ENCODE results near the gene HDAC7.
A peak's percentile ranks its signal among the peaks of the same experiment; 100 is the strongest.

HDAC7 gene

GRCh38 chr12:47766502-47767215, 53.0 kb downstream of the HDAC7 start:
- H3K4me3 ChIP-seq (ENCODE audit: control insufficient read depth in 1 of 7, extremely low read depth in 1 of 7, insufficient read depth in 4 of 7, low read depth in 2 of 7, low read length in 6 of 7): no peak overlapping the region
- peaks cover 0 to 4% (median 0%) of the 10 kb centered on the region in 4 experiments for H3K36me3 ChIP-seq (ENCODE audit: control insufficient read depth in 4 of 4, insufficient read depth in 4 of 4, low read length in 3 of 4)
- H3K9me3 ChIP-seq (ENCODE audit: control extremely low read depth in 1 of 5, control insufficient read depth in 4 of 5, insufficient read depth in 2 of 5, low read depth in 1 of 5, low read length in 4 of 5): no peaks in the 10 kb centered on the region
- POLR2A ChIA-PET: interaction anchor here (0.6 to 1.5 kb wide), 3 partner anchors 8 to 73 kb away, joined by 3 to 5 read pairs (median 5); partner anchors contain the start of gene RAPGEF3
- whole genome bisulfite sequencing (ENCODE audit: insufficient coverage): 50% methylated on average over 2 of the region's 5 CpGs
- CTCF ChIA-PET: interaction anchor here (0.7 to 29.0 kb wide), 13 partner anchors 12 to 115 kb away, joined by 3 to 1109 read pairs (median 6); partner anchors contain the start of genes ENDOU, RAPGEF3 and RPAP3
- H3K27ac ChIP-seq (ENCODE audit: insufficient read depth in 1 of 2, low read depth in 1 of 2, low read length in 2 of 2, poor library complexity in 1 of 2, severe bottlenecking in 2 of 2): no peak overlapping the region
- no peaks in the 10 kb centered on the region for H3K27me3 ChIP-seq (replicated peaks in 2 of 5; ENCODE audit: control insufficient read depth in 4 of 5, insufficient read depth in 5 of 5, low read length in 4 of 5)
- DNase-seq: peak; percentile 38 to 82 (median 80)
- peaks cover 4 to 44% (median 25%) of the 10 kb centered on the region in 4 experiments for H3K4me1 ChIP-seq (ENCODE audit: control extremely low read depth in 1 of 4, control insufficient read depth in 4 of 4, insufficient read depth in 4 of 4, low read length in 3 of 4)

GRCh38 chr12:47763481-47764346, 56.0 kb downstream of the HDAC7 start:
- no peaks in the 10 kb centered on the region for H3K27me3 ChIP-seq (replicated peaks in 2 of 5; ENCODE audit: control insufficient read depth in 4 of 5, insufficient read depth in 5 of 5, low read length in 4 of 5)
- H3K4me3 ChIP-seq (ENCODE audit: control insufficient read depth in 1 of 7, extremely low read depth in 1 of 7, insufficient read depth in 4 of 7, low read depth in 2 of 7, low read length in 6 of 7): no peak overlapping the region
- no peaks in the 10 kb centered on the region for H3K9me3 ChIP-seq (ENCODE audit: control extremely low read depth in 1 of 5, control insufficient read depth in 4 of 5, insufficient read depth in 2 of 5, low read depth in 1 of 5, low read length in 4 of 5)
- CTCF ChIA-PET: interaction anchor here (1.2 to 35.4 kb wide), 6 partner anchors 15 to 76 kb away, joined by 3 to 1109 read pairs (median 58); partner anchors contain the start of gene SLC48A1
- H3K36me3 ChIP-seq (ENCODE audit: control insufficient read depth in 4 of 4, insufficient read depth in 4 of 4, low read length in 3 of 4): peaks cover 0 to 4% (median 0%) of the 10 kb centered on the region in 4 experiments
- no peak overlapping the region for H3K27ac ChIP-seq (ENCODE audit: insufficient read depth in 1 of 2, low read depth in 1 of 2, low read length in 2 of 2, poor library complexity in 1 of 2, severe bottlenecking in 2 of 2)
- WGBS (ENCODE audit: insufficient coverage): 75% methylated on average over 7 of the region's 8 CpGs
- POLR2A ChIA-PET: no interaction called here
- H3K4me1 ChIP-seq (ENCODE audit: control extremely low read depth in 1 of 4, control insufficient read depth in 4 of 4, insufficient read depth in 4 of 4, low read length in 3 of 4): peaks cover 4 to 47% (median 36%) of the 10 kb centered on the region in 4 experiments
- peak in 2 of 3 donors; percentile 34 to 48 for DNase-seq

- peaks cover 0 to 4% (median 0%) of the 10 kb centered on the region in 4 experiments for H3K36me3 ChIP-seq (ENCODE audit: control insufficient read depth in 4 of 4, insufficient read depth in 4 of 4, low read length in 3 of 4)
- H3K27me3 ChIP-seq (replicated peaks in 2 of 5; ENCODE audit: control insufficient read depth in 4 of 5, insufficient read depth in 5 of 5, low read length in 4 of 5): no peaks in the 10 kb centered on the region
- ChIA-PET POLR2A (no interaction called here), CTCF (interaction anchor here (0.8 to 35.4 kb wide), 8 partner anchors 16 to 76 kb away, joined by 3 to 1109 read pairs (median 6); partner anchors contain the start of gene SLC48A1)
- H3K27ac ChIP-seq (ENCODE audit: insufficient read depth in 1 of 2, low read depth in 1 of 2, low read length in 2 of 2, poor library complexity in 1 of 2, severe bottlenecking in 2 of 2): no peak overlapping the region
- H3K4me3 ChIP-seq (ENCODE audit: control insufficient read depth in 1 of 7, extremely low read depth in 1 of 7, insufficient read depth in 4 of 7, low read depth in 2 of 7, low read length in 6 of 7): no peak overlapping the region
- H3K9me3 ChIP-seq (ENCODE audit: control extremely low read depth in 1 of 5, control insufficient read depth in 4 of 5, insufficient read depth in 2 of 5, low read depth in 1 of 5, low read length in 4 of 5): no peaks in the 10 kb centered on the region
- no peak for DNase-seq
- WGBS (ENCODE audit: insufficient coverage): 100% methylated on average over 2 of the region's 3 CpGs
- peaks cover 4 to 54% (median 43%) of the 10 kb centered on the region in 4 experiments for H3K4me1 ChIP-seq (ENCODE audit: control extremely low read depth in 1 of 4, control insufficient read depth in 4 of 4, insufficient read depth in 4 of 4, low read length in 3 of 4)
These were observed 56.7 kb downstream of the HDAC7 start for GRCh38 chr12:47762850-47763465.

- peaks cover 0 to 9% (median 0%) of the 10 kb centered on the region in 4 experiments for H3K36me3 ChIP-seq (ENCODE audit: control insufficient read depth in 4 of 4, insufficient read depth in 4 of 4, low read length in 3 of 4)
- ChIA-PET POLR2A (interaction anchor here (1.1 to 1.8 kb wide), 5 partner anchors 7 to 18 kb away, joined by 3 to 6 read pairs (median 5); partner anchors contain the start of gene SLC48A1), CTCF (interaction anchor here (0.8 to 35.4 kb wide), 12 partner anchors 15 to 107 kb away, joined by 3 to 1109 read pairs (median 6); partner anchors contain the start of genes RPAP3 and SLC48A1)
- peak within 1 kb of the TSS; percentile 50 to 84 for H3K27ac ChIP-seq (ENCODE audit: insufficient read depth in 1 of 2, low read depth in 1 of 2, low read length in 2 of 2, poor library complexity in 1 of 2, severe bottlenecking in 2 of 2)
- H3K27me3 ChIP-seq (replicated peaks in 2 of 5; ENCODE audit: control insufficient read depth in 4 of 5, insufficient read depth in 5 of 5, low read length in 4 of 5): no peaks in the 10 kb centered on the region
- H3K9me3 ChIP-seq (ENCODE audit: control extremely low read depth in 1 of 5, control insufficient read depth in 4 of 5, insufficient read depth in 2 of 5, low read depth in 1 of 5, low read length in 4 of 5): no peaks in the 10 kb centered on the region
- peak; percentile 79 to 84 (median 82) for DNase-seq
- WGBS (ENCODE audit: insufficient coverage): under 1% methylated on average over 38 of the region's 57 CpGs
- peak within 1 kb of the TSS; percentile 25 to 90 (median 69) for H3K4me3 ChIP-seq (ENCODE audit: control insufficient read depth in 1 of 7, extremely low read depth in 1 of 7, insufficient read depth in 4 of 7, low read depth in 2 of 7, low read length in 6 of 7)
- peaks cover 0 to 53% (median 36%) of the 10 kb centered on the region in 4 experiments for H3K4me1 ChIP-seq (ENCODE audit: control extremely low read depth in 1 of 4, control insufficient read depth in 4 of 4, insufficient read depth in 4 of 4, low read length in 3 of 4)
These were observed 60.6 kb downstream of the HDAC7 start, which contains the start of gene RAPGEF3 for GRCh38 chr12:47758834-47759690. TSS of gene RAPGEF3 (minus strand) at chr12:47758880. CDS start at chr12:47758556, 324 bp downstream.

GRCh38 chr12:47758584-47758833, 61.2 kb downstream of the HDAC7 start:
- CTCF ChIA-PET: interaction anchor here (0.8 to 35.4 kb wide), 13 partner anchors 14 to 107 kb away, joined by 3 to 1109 read pairs (median 6); partner anchors contain the start of gene SLC48A1
- Histone ChIP-seq H3K27me3 (replicated peaks in 2 of 5; ENCODE audit: control insufficient read depth in 4 of 5, insufficient read depth in 5 of 5, low read length in 4 of 5) (no peaks in the 10 kb centered on the region), H3K36me3 (ENCODE audit: control insufficient read depth in 4 of 4, insufficient read depth in 4 of 4, low read length in 3 of 4) (peaks cover 0 to 9% (median 0%) of the 10 kb centered on the region in 4 experiments), H3K9me3 (ENCODE audit: control extremely low read depth in 1 of 5, control insufficient read depth in 4 of 5, insufficient read depth in 2 of 5, low read depth in 1 of 5, low read length in 4 of 5) (no peaks in the 10 kb centered on the region), H3K4me3 (ENCODE audit: control insufficient read depth in 1 of 7, extremely low read depth in 1 of 7, insufficient read depth in 4 of 7, low read depth in 2 of 7, low read length in 6 of 7) (peak overlapping the region; percentile 25 to 90 (median 69)), H3K27ac (ENCODE audit: insufficient read depth in 1 of 2, low read depth in 1 of 2, low read length in 2 of 2, poor library complexity in 1 of 2, severe bottlenecking in 2 of 2) (peak overlapping the region in 1 of 2 experiments; percentile 84), H3K4me1 (ENCODE audit: control extremely low read depth in 1 of 4, control insufficient read depth in 4 of 4, insufficient read depth in 4 of 4, low read length in 3 of 4) (peaks cover 0 to 53% (median 35%) of the 10 kb centered on the region in 4 experiments)
- no peak for DNase-seq
- POLR2A ChIA-PET: interaction anchor here (1.1 to 1.8 kb wide), 5 partner anchors 8 to 19 kb away, joined by 3 to 6 read pairs (median 5); partner anchors contain the start of gene SLC48A1
- WGBS (ENCODE audit: insufficient coverage): 0% methylated on average over 1 of the region's 10 CpGs
